ENCODE results near the gene CLEC2B.

Gene CLEC2B

DNA sequence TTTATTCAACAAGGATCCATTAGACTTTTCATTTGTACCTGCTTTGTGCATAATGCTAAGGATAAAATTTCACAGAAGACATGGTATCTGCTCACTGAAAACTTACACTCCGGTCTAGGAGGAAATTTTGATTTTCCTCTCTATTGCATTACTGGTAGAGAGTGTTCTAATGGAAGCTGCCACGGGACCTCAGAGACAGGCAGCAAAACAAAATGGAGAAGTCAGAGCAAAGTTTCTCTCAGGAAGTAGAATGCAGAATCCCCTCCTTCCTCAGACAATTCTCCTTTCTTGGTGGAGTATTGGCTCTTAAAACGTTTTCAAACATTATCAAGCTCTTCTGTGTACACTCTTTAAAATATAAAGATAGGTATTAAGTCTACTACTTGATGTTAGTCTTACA is 12.3 kb downstream of the CLEC2B start:
- Mint-ChIP-seq H3K4me3 (no peak overlapping the region), H3K9me3 (no peaks in the 10 kb centered on the region), H3K27me3 (ENCODE audit: low read depth) (peaks cover 2% of the 10 kb centered on the region), H3K4me1 (ENCODE audit: low read depth) (peaks cover 5% of the 10 kb centered on the region), H3K36me3 (ENCODE audit: low read depth) (peaks cover 57% of the 10 kb centered on the region), H3K27ac (no peak overlapping the region)
- DNase-seq (ENCODE audit: low spot score), result no peak

- peaks cover 4% of the 10 kb centered on the region for H3K4me1 Mint-ChIP-seq (ENCODE audit: low read depth)
- DNase-seq (ENCODE audit: low spot score), result no peak
- no peak overlapping the region for H3K27ac Mint-ChIP-seq
- H3K9me3 Mint-ChIP-seq, result no peaks in the 10 kb centered on the region
- no peak overlapping the region for H3K4me3 Mint-ChIP-seq
- peaks cover 56% of the 10 kb centered on the region for H3K36me3 Mint-ChIP-seq (ENCODE audit: low read depth)
- H3K27me3 Mint-ChIP-seq (ENCODE audit: low read depth), result peaks cover 2% of the 10 kb centered on the region
These were observed 13.0 kb downstream of the CLEC2B start for GRCh38 chr12:9856151-9856550.

- peaks cover 42% of the 10 kb centered on the region for H3K36me3 Mint-ChIP-seq (ENCODE audit: low read depth)
- no peak overlapping the region for H3K4me3 Mint-ChIP-seq
- H3K4me1 Mint-ChIP-seq (ENCODE audit: low read depth), result no peaks in the 10 kb centered on the region
- peaks cover 3% of the 10 kb centered on the region for H3K9me3 Mint-ChIP-seq
- peaks cover 12% of the 10 kb centered on the region for H3K27me3 Mint-ChIP-seq (ENCODE audit: low read depth)
- no peak for DNase-seq (ENCODE audit: low spot score)
- H3K27ac Mint-ChIP-seq, result no peak overlapping the region
These were observed 17.2 kb downstream of the CLEC2B start for GRCh38 chr12:9851927-9852326.

DNA sequence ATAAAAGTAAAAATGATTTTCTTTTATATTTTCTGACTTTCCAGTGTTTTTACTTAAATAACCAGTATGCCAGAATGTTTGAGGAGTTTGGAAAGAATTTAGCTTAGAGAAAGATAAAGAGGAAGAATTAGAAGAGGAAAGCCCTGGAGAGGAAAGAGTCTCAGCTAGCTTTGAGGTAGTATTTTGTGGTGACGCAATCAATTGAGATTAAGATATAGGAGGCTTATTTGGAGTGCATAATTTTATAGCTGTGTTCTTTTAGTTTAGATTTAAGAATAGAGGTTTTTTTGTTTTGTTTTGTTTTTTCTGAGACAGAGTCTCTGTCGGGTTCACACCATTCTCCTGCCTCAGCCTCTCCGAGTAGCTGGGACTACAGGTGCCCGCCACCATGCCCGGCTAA is 18.1 kb downstream of the CLEC2B start:
- peaks cover 3% of the 10 kb centered on the region for H3K9me3 Mint-ChIP-seq
- DNase-seq (ENCODE audit: low spot score), result no peak
- no peaks in the 10 kb centered on the region for H3K4me1 Mint-ChIP-seq (ENCODE audit: low read depth)
- H3K27ac Mint-ChIP-seq, result no peak overlapping the region
- peaks cover 20% of the 10 kb centered on the region for H3K27me3 Mint-ChIP-seq (ENCODE audit: low read depth)
- no peak overlapping the region for H3K4me3 Mint-ChIP-seq
- H3K36me3 Mint-ChIP-seq (ENCODE audit: low read depth), result peaks cover 34% of the 10 kb centered on the region

- H3K36me3 Mint-ChIP-seq (ENCODE audit: low read depth), result peaks cover 18% of the 10 kb centered on the region
- no peak overlapping the region for H3K27ac Mint-ChIP-seq
- no peaks in the 10 kb centered on the region for H3K4me1 Mint-ChIP-seq (ENCODE audit: low read depth)
These were observed 20.3 kb downstream of the CLEC2B start for GRCh38 chr12:9848899-9849298.

GRCh38 chr12:9843407-9843806 is 25.7 kb downstream of the CLEC2B start:
- Mint-ChIP-seq H3K4me1 (ENCODE audit: low read depth) (no peaks in the 10 kb centered on the region), H3K9me3 (peaks cover 3% of the 10 kb centered on the region), H3K36me3 (ENCODE audit: low read depth) (no peaks in the 10 kb centered on the region), H3K4me3 (no peak overlapping the region), H3K27me3 (ENCODE audit: low read depth) (peaks cover 52% of the 10 kb centered on the region), H3K27ac (no peak overlapping the region)
- no peak for DNase-seq (ENCODE audit: low spot score)

More at GRCh38 chr12:9848899-9849298, 20.3 kb downstream of the CLEC2B start:
- H3K4me3 Mint-ChIP-seq, result no peak overlapping the region
- H3K9me3 Mint-ChIP-seq, result peaks cover 3% of the 10 kb centered on the region
- peaks cover 36% of the 10 kb centered on the region for H3K27me3 Mint-ChIP-seq (ENCODE audit: low read depth)
- DNase-seq (ENCODE audit: low spot score), result no peak

DNA sequence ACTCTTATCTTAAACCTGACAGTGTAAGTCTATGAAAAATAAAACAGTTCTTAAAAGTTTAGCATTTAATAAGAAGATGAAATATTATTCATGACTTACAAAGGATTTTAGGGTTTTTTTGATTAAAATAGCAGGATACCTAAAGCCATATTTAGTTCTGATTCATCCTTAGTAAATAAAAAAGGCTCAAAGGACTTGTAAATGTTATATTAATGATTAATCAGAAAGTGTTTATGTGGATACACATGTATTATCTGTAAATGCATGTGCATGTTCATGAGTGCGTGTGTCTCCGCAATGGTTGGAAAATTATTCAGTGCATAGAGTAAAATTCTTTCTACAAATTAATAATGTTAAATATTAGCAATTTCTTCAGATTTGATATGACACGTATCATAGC is 37.4 kb downstream of the CLEC2B start:
- no peak for DNase-seq (ENCODE audit: low spot score)
- H3K27ac Mint-ChIP-seq, result no peak overlapping the region
- no peaks in the 10 kb centered on the region for H3K36me3 Mint-ChIP-seq (ENCODE audit: low read depth)
- no peak overlapping the region for H3K4me3 Mint-ChIP-seq
- H3K27me3 Mint-ChIP-seq (ENCODE audit: low read depth), result peaks cover 13% of the 10 kb centered on the region
- H3K4me1 Mint-ChIP-seq (ENCODE audit: low read depth), result no peaks in the 10 kb centered on the region
- no peaks in the 10 kb centered on the region for H3K9me3 Mint-ChIP-seq

GRCh38 chr12:9829982-9830381 is 39.2 kb downstream of the CLEC2B start:
- H3K36me3 Mint-ChIP-seq (ENCODE audit: low read depth), result no peaks in the 10 kb centered on the region
- peaks cover 27% of the 10 kb centered on the region for H3K27me3 Mint-ChIP-seq (ENCODE audit: low read depth)
- no peaks in the 10 kb centered on the region for H3K4me1 Mint-ChIP-seq (ENCODE audit: low read depth)
- H3K27ac Mint-ChIP-seq, result no peak overlapping the region
- DNase-seq (ENCODE audit: low spot score), result no peak
- H3K4me3 Mint-ChIP-seq, result no peak overlapping the region
- no peaks in the 10 kb centered on the region for H3K9me3 Mint-ChIP-seq

GRCh38 chr12:9829483-9829882 is 39.7 kb downstream of the CLEC2B start:
- Mint-ChIP-seq H3K4me3 (no peak overlapping the region), H3K4me1 (ENCODE audit: low read depth) (no peaks in the 10 kb centered on the region), H3K27ac (no peak overlapping the region), H3K9me3 (no peaks in the 10 kb centered on the region), H3K36me3 (ENCODE audit: low read depth) (no peaks in the 10 kb centered on the region), H3K27me3 (ENCODE audit: low read depth) (peaks cover 32% of the 10 kb centered on the region)
- DNase-seq (ENCODE audit: low spot score), result no peak

DNA sequence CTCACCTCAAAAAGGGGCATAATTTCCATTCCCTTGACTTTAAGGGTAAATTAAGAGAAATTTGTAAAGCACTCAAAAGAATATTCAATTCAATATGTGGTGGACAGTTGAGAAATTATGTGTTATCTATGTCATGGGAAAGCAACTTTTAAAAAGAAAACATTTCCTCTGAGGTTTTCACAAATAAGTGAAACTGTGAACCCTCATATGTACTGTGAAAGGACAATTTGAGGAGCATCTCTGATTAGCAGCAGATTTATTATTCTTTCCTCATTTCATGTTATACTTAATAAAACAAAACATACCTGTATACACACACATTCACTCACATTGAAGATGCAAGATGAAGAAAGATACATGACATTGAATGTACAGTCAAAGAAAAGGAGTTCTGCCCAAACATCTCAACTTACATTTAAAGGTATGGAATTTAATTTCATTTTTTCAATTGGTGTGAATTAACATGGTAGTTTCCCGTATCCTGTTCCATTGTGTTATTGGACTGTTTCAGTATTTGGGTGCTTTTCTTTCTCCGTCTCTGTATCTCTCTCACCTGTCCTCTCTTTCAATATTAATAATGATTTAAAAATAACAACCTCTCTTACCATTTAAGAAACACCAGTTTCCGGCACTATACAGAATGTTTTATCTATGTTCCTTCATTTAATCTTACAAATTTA is 41.8 kb downstream of the CLEC2B start, which contains the start of gene KLRF1:
Gene KLRF1 (plus strand): TSS at position 273 of the 680 bp plus-strand sequence. CDS start 64 bp downstream, at position 337.
- Mint-ChIP-seq H3K4me3 (no peak within 1 kb of the TSS), H3K4me1 (ENCODE audit: low read depth) (no peaks in the 10 kb centered on the region), H3K27ac (no peak within 1 kb of the TSS), H3K36me3 (ENCODE audit: low read depth) (no peaks in the 10 kb centered on the region), H3K27me3 (ENCODE audit: low read depth) (peaks cover 53% of the 10 kb centered on the region), H3K9me3 (no peaks in the 10 kb centered on the region)
- no peak for DNase-seq (ENCODE audit: low spot score)

- no peak for DNase-seq (ENCODE audit: low spot score)
- Mint-ChIP-seq H3K4me1 (ENCODE audit: low read depth) (peaks cover 1% of the 10 kb centered on the region), H3K9me3 (no peaks in the 10 kb centered on the region), H3K36me3 (ENCODE audit: low read depth) (no peaks in the 10 kb centered on the region), H3K27me3 (ENCODE audit: low read depth) (peaks cover 49% of the 10 kb centered on the region), H3K27ac (no peak overlapping the region), H3K4me3 (no peak overlapping the region)
These were observed 48.7 kb downstream of the CLEC2B start for GRCh38 chr12:9820281-9820930.

DNA sequence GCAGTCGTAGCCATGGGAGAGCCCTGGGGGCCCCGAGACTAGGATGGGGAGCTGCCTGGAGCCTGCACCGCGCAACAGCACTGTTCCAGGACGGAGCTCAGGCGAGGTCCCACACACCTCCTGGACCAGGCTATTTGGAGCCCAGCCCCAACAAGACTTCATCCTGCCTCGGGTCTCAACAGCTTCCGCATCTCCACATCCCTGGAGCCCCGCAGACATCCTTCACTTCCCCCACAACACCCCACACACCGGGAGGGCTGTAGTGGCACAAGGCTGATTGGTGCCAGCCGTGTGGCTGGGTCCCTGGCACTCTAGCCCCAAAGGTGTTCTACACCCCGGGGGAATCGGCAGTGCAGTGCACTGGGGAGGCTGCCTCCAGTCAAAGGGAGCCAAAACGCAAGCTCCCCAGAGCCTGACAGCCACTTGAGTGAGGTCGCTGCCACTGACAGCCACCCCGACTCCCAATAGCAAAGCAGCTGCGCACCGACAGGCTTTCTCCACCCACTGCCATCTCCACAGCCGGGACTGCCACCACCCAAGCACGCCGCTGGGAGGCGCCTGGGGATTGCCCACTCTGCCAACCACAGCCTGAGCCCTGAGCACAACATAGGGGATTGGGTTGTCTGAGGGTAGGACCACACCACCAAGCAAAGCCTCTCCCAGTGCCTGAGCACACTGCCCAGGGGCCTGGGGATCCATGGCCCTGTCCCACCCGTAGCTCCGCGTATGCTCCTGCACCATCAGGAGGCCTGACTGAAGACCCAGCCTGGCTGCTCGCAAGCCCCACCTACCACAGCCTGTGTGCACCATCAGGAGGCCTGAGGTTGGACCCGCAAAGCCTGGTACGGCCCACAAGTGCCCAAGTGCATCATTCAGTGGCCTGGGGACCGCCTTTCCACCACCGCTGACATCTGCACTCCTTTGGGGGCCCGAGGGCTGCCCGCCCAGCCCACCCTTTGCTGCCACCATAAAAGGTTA is 55.0 kb downstream of the CLEC2B start:
- Mint-ChIP-seq H3K4me1 (ENCODE audit: low read depth) (peaks cover 21% of the 10 kb centered on the region), H3K27me3 (ENCODE audit: low read depth) (peaks cover 23% of the 10 kb centered on the region), H3K36me3 (ENCODE audit: low read depth) (no peaks in the 10 kb centered on the region), H3K27ac (peak overlapping the region; percentile 79), H3K9me3 (no peaks in the 10 kb centered on the region), H3K4me3 (peak overlapping the region; percentile 87)
- peak; percentile 87 for DNase-seq (ENCODE audit: low spot score)

DNA sequence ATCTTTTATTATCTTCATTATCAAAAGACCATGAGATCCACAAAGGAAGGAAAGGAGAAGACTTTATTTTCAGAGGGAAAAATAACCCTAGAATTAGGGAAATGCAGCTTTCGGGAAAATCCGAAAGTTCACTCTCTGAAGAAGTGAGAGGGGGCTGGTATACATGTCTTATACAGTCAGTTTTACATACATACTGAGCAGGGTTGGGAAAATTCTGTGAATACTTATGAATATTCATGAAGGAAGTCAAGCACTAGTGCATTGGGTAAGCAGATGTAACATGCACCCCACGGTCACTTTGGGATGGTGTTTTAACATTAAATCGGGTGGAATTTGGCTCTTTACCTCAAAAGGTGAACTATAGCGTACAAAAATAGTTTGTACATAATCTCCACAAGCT is 57.5 kb downstream of the CLEC2B start:
- Mint-ChIP-seq H3K36me3 (ENCODE audit: low read depth) (no peaks in the 10 kb centered on the region), H3K4me3 (no peak overlapping the region), H3K9me3 (no peaks in the 10 kb centered on the region), H3K27me3 (ENCODE audit: low read depth) (peaks cover 21% of the 10 kb centered on the region), H3K4me1 (ENCODE audit: low read depth) (peaks cover 20% of the 10 kb centered on the region), H3K27ac (no peak overlapping the region)
- DNase-seq (ENCODE audit: low spot score), result no peak

DNA sequence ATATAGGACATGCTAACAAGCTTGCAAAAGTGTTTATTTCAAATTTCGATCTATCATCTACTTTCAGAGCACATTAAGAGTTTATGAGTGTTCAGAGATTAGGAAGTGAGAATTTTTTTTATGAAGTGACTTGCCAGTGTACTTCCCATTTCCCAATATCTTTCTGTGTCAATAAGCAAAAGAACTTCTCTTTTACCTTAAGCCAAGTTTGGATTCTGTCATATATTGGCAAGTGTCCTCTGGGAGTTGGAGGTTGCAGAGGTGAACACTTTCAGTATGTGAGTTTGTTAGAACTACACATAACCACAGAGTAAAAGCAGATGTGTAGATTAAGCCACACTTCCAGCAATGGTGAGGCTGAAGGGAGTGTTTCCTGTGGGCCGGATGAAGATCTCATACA is 58.5 kb downstream of the CLEC2B start:
- no peak for DNase-seq (ENCODE audit: low spot score)
- H3K27me3 Mint-ChIP-seq (ENCODE audit: low read depth), result peaks cover 23% of the 10 kb centered on the region
- no peak overlapping the region for H3K27ac Mint-ChIP-seq
- peaks cover 20% of the 10 kb centered on the region for H3K4me1 Mint-ChIP-seq (ENCODE audit: low read depth)
- H3K4me3 Mint-ChIP-seq, result peak overlapping the region; percentile 36
- no peaks in the 10 kb centered on the region for H3K36me3 Mint-ChIP-seq (ENCODE audit: low read depth)
- no peaks in the 10 kb centered on the region for H3K9me3 Mint-ChIP-seq
